ENCODE measurements around the gene ABCB6.
"Not testable (repeated sequence)": the region's sequence is repeated elsewhere in the genome, so short reads cannot be mapped to it uniquely, and the experiment has no call there.

The ABCB6 gene

GRCh38 chr2:219218732-219219701 is at the start of gene ABCB6:
Gene ABCB6 (minus strand): TSS chr2:219218958. CDS start chr2:219218673, 285 bp downstream.
- POLR2A ChIA-PET (ENCODE audit: low non-redundant PET) = interaction anchor here (1.5 kb wide), 1 partner anchor 12 kb away, joined by 6 read pairs; the partner anchor contains the start of gene ZFAND2B
- CTCF ChIA-PET = interaction anchor here (0.6 to 1.8 kb wide), 5 partner anchors 11 to 358 kb away, joined by 3 to 17 read pairs (median 3); partner anchors contain the start of genes ANKZF1 and ATG9A
- TF ChIP-seq CTCF (conservative IDR thresholded peaks at IDR 0.05; ENCODE audit: low read depth) = no peak

GRCh38 chr2:219268294-219268693 is 49.5 kb upstream of the ABCB6 start:
- POLR2A ChIA-PET (ENCODE audit: low non-redundant PET) = no interaction called here
- CTCF ChIA-PET = interaction anchor here (0.7 kb wide), 1 partner anchor 1120 kb away, joined by 4 read pairs; no protein-coding TSS in a partner anchor
- peak overlapping the region; percentile 37; the same call in 1 of the 2 replicates for H3K27ac ChIP-seq
- TF ChIP-seq CTCF (conservative IDR thresholded peaks at IDR 0.05; ENCODE audit: low read depth) = no peak
- DNase-seq (ENCODE audit: low spot score) = no peak

More at GRCh38 chr2:219218732-219219701, at the start of gene ABCB6:
- DNase-seq (ENCODE audit: low spot score) = peak; percentile 94
- H3K27ac ChIP-seq = peak within 1 kb of the TSS; percentile 99

- ChIA-PET CTCF (no interaction called here), POLR2A (ENCODE audit: low non-redundant PET) (no interaction called here)
- no peak for DNase-seq (ENCODE audit: low spot score)
- TF ChIP-seq CTCF (conservative IDR thresholded peaks at IDR 0.05; ENCODE audit: low read depth) = no peak
- no peak overlapping the region for H3K27ac ChIP-seq
Observed at GRCh38 chr2:219266886-219267285, 48.1 kb upstream of the ABCB6 start.

GRCh38 chr2:219266232-219266631 is 47.5 kb upstream of the ABCB6 start:
- ChIA-PET POLR2A (ENCODE audit: low non-redundant PET) (no interaction called here), CTCF (interaction anchor here (0.7 kb wide), 1 partner anchor 107 kb away, joined by 4 read pairs; no protein-coding TSS in a partner anchor)
- no peak for DNase-seq (ENCODE audit: low spot score)
- no peak for TF ChIP-seq CTCF (conservative IDR thresholded peaks at IDR 0.05; ENCODE audit: low read depth)
- peak overlapping the region; percentile 10; the same call in 1 of the 2 replicates for H3K27ac ChIP-seq

GRCh38 chr2:219261024-219261855 is 42.5 kb upstream of the ABCB6 start:
- H3K27ac ChIP-seq = no peak overlapping the region
- DNase-seq (ENCODE audit: low spot score) = no peak
- TF ChIP-seq CTCF (conservative IDR thresholded peaks at IDR 0.05; ENCODE audit: low read depth) = no peak
- CTCF ChIA-PET = interaction anchor here (0.6 to 1.3 kb wide), 3 partner anchors 34 to 1362 kb away, joined by 3 to 5 read pairs (median 5); no protein-coding TSS in a partner anchor
- POLR2A ChIA-PET (ENCODE audit: low non-redundant PET) = interaction anchor here (0.6 kb wide), 2 partner anchors 8 to 44 kb away, joined by 3 to 4 read pairs; partner anchors contain the start of gene TUBA4B

GRCh38 chr2:219258942-219259341 is 40.2 kb upstream of the ABCB6 start:
- CTCF ChIA-PET = interaction anchor here (0.5 to 1.8 kb wide), 3 partner anchors 19 to 280 kb away, joined by 4 to 9 read pairs (median 4); no protein-coding TSS in a partner anchor
- DNase-seq (ENCODE audit: low spot score); H3K27ac ChIP-seq; POLR2A ChIA-PET (ENCODE audit: low non-redundant PET): not testable (repeated sequence)
